ENCODE results near the gene PDE4B.

PDE4B gene

DNA sequence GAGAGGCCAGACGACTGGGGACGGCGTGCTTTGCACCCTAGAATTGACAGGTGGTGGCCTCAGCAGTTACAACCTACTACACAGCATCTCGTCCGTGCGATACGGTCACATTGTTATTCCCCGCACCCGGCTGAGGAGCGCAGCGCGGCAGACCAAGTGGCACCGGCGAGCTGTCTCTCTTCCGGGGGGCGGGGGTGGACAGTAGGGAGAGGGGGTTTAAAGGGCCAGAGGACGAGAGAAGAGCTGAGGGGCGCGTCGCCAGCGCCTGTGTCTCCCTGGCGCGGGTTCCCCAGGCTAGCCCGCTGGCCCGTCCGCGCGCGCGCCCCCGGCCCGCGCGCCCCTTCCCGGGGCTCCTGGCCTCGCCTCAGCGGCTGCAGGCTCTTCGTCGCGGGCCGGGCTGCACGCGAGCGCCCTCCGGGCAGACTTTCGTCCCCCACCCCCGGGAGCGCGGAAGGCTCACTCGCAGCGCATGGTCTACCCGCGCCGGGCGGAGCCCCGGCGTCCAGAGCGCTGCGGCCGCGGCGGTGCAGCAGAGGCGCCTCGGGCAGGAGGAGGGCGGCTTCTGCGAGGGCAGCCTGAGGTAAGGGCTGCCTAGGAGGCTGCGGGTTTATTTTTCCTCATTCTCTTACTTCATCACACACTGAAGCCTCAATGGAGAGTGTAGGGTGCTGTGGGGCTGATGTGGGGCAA is at the start of gene PDE4B:
TSS of gene PDE4B (plus strand) at position 227 of the 690 bp plus-strand sequence.
- no peak for TF ChIP-seq CTCF (IDR thresholded peaks at IDR 0.05; ENCODE audit: extremely low read depth, missing control alignments)
- peak; percentile 47 for DNase-seq (ENCODE audit: low spot score)

GRCh38 chr1:65744731-65745130 is 48.0 kb upstream of the PDE4B start:
- no peak for TF ChIP-seq CTCF (IDR thresholded peaks at IDR 0.05; ENCODE audit: extremely low read depth, missing control alignments)
- DNase-seq (ENCODE audit: low spot score) = no peak

DNA sequence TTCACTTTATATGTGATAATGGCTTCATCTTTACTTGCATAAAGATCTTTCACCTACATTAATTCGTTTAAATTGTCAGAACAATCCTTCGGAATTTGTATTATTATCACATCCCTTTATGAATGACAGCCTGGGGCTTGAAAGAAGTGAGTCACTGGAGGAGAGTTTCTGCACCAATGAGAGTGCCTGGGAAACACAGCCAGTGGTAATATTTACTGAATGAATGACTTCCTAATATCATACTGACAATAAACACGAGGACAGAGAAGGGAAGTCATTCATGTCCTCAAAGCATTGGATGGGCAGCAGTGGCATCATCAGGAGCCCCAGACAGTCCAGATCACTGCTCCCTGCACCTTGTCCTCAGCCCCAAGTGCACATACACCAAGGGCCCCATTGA is 40.7 kb upstream of the PDE4B start:
- no peak for DNase-seq (ENCODE audit: low spot score)
- no peak for TF ChIP-seq CTCF (IDR thresholded peaks at IDR 0.05; ENCODE audit: extremely low read depth, missing control alignments)

DNA sequence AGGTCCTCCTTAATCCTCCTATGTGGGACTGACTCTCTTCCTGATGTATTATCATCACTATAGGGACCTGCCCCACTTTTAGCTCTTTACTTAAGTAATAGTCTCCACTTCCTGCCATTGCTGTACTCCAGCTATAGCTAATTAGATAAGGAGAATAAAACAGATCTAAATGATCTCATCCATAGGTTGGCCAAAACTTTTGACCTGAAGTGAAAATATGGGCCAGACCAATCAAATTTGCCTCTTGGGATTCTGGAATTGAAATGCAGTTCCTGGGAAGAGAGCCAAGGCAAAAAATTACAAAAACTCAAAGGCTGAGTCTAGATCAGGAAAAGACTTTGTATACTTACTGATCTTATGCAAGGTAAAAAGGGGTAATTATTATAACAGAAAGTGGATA is 36.1 kb upstream of the PDE4B start:
- no peak for DNase-seq (ENCODE audit: low spot score)
- TF ChIP-seq CTCF (IDR thresholded peaks at IDR 0.05; ENCODE audit: extremely low read depth, missing control alignments) = no peak

DNA sequence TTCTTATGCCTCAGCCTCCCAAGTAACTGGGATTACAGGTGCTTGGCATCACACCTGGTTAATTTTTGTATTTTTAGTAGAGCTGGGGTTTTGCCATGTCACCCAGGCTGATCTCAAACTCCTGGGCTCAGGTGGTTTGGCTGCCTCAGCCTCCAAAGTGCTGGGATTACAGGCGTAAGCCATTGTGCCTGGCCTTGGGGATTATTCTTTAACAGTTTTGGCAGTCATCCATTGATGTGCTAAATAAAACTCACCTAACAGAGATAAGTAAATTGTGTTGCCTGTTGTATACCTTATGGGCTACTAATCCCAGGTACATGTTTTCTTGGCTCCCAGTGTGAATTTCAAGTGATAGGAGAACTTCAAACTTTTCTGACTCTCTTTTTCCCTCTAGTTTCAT is 35.2 kb upstream of the PDE4B start:
- DNase-seq (ENCODE audit: low spot score) = no peak
- TF ChIP-seq CTCF (IDR thresholded peaks at IDR 0.05; ENCODE audit: extremely low read depth, missing control alignments) = no peak

DNA sequence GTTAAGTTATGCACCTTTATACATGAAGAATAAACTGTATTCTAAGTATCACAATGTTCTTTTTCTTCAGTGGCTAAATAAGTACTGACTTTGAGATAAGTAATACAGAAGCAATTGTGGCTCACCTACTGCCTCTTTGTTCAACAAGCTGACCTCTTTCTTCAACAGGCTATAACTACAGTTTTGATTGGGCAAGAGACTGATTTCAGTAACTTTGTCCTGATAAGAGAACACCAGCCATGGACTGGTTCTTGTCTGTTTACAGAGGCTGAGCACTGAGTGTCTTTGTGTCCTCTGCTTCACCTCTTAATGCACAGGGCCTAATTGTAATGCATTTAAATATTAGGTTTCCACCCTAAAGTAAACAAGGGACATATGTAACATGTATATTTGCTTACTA is 34.6 kb upstream of the PDE4B start:
- no peak for DNase-seq (ENCODE audit: low spot score)
- no peak for TF ChIP-seq CTCF (IDR thresholded peaks at IDR 0.05; ENCODE audit: extremely low read depth, missing control alignments)

DNA sequence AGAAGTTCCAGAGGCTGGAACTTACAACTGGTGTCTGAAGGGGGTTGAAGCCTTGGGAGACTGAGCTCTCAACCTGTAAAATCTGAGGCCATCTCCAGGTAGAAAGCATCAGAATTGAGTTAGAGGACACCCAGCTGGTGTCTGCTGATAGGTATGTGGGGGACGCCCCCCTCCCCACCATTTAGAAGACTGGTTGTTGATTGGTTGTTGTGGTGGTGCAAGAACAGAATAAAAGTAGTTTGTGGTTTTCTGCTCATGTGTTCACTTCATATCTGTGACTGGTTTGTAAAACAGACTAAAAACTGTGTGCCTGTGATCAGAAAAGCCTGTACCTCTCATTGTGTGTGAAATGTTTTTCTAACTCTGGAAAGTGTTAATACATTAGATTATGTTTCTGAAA is 33.2 kb upstream of the PDE4B start:
- DNase-seq (ENCODE audit: low spot score) = no peak
- TF ChIP-seq CTCF (IDR thresholded peaks at IDR 0.05; ENCODE audit: extremely low read depth, missing control alignments) = no peak

Data from GM20000 (cell line).